Body of pancreas (tissue), 4 donors: ENCODE results near the gene TMEM117.

Experiments
- CTCF ChIP-seq, 7 experiments: fragments of 450-650 bp in 4 of 7; fragments of 200-600 bp in 3 of 7; sonication (generic) in 3 of 7; IDR thresholded peaks; one replicate each; pipeline ENCODE4 v1.5.1; 2016 to 2019; ENCODE audit warnings: antibody characterized with exemption in 7 of 7
- POLR2A ChIP-seq, 3 donors: fragments of 450-650 bp; IDR thresholded peaks; one replicate each; pipeline ENCODE4 v1.6.1; 2016; ENCODE audit warnings: antibody characterized with exemption in 3 of 3, mild to moderate bottlenecking in 2 of 3

- no peak for TF ChIP-seq CTCF (IDR thresholded peaks at IDR 0.05)
- TF ChIP-seq POLR2A (IDR thresholded peaks at IDR 0.05) = no peak
These were observed 324.0 kb downstream of the TMEM117 start for GRCh38 chr12:44159862-44160261.
